Adrenal gland (tissue), 12 donors: Measurements from ENCODE around the gene SMIM12. TPM values are rescaled to one million over a fixed set of nuclear protein-coding genes. Genes with fewer than 3 reads are reported as not detected.
"Not testable (repeated sequence)": the region's sequence is repeated elsewhere in the genome, so short reads cannot be mapped to it uniquely, and the experiment has no call there.

Source experiments
- DNase-seq, 7 donors: peaks; one replicate each; pipeline ENCODE4 v3.0.0-alpha.2; 2019 to 2020
- H3K27ac ChIP-seq, 5 donors: fragments of 200-600 bp; sonication (generic) in 4 of 5; 1 replicate in 3 of 5; 2 replicates in 2 of 5; pipeline versions ENCODE4 v1.5.1 to v1.8.0; 2016 to 2020; ENCODE audit warnings: mild to moderate bottlenecking in 1 of 5
- H3K27me3 ChIP-seq: fragments of 200-600 bp; 2 replicates; pipeline ENCODE4 v1.8.0; 2021
- H3K36me3 ChIP-seq, 2 donors: fragments of 200-600 bp; replicated peaks in 1 of 2; 1 replicate in 1 of 2; 2 replicates in 1 of 2; pipeline versions ENCODE4 v1.5.1 to v1.8.0; 2018 to 2022
- H3K4me1 ChIP-seq, 2 donors: fragments of 200-600 bp; replicated peaks in 1 of 2; 1 replicate in 1 of 2; 2 replicates in 1 of 2; pipeline versions ENCODE4 v1.5.1 to v1.8.0; 2018 to 2021
- H3K4me3 ChIP-seq, 4 donors: fragments of 200-600 bp; sonication (generic) in 3 of 4; one replicate each; pipeline ENCODE4 v1.5.1; 2016 to 2018
- H3K9me3 ChIP-seq, 3 donors: fragments of 200-600 bp; sonication (generic) in 1 of 3; replicated peaks in 1 of 3; 1 replicate in 2 of 3; 2 replicates in 1 of 3; pipeline versions ENCODE4 v1.5.1 to v1.8.0; 2016 to 2021
- CTCF ChIP-seq, 6 experiments: fragments of 450-650 bp in 4 of 6; fragments of 200-600 bp in 2 of 6; sonication (generic) in 1 of 6; IDR thresholded peaks; 1 replicate in 5 of 6; 2 replicates in 1 of 6; pipeline versions ENCODE4 v1.5.1 to v1.8.0; 2016 to 2021; ENCODE audit warnings: antibody characterized with exemption in 6 of 6, mild to moderate bottlenecking in 2 of 6, moderate library complexity in 1 of 6
- POLR2A ChIP-seq, 2 donors: fragments of 450-650 bp; IDR thresholded peaks; one replicate each; pipeline ENCODE4 v1.6.1; 2017; ENCODE audit warnings: antibody characterized with exemption in 2 of 2, mild to moderate bottlenecking in 2 of 2, moderate library complexity in 1 of 2
- WGBS, 4 donors: extraction: QIAGEN DNeasy Blood & Tissue Kit in 2 of 4; methylation state at CpG; one replicate each; pipeline versions ENCODE4 v1.1.5 to v1.1.7; 2013 to 2017; 5-methylcytosine and 5-hydroxymethylcytosine counted together
- intact Hi-C, 2 donors: fragments of 100-400 bp; cut with DNase I; formaldehyde crosslinking; loops; one replicate each; pipeline versions ENCODE4 v1.14.1 to v1.15.0; 2022 to 2023
- polyA plus RNA-seq, 3 donors: library from polyadenylated mRNA; stranded (reverse); fragments of 200-250 nt in 2 of 3; fragments of 350-450 nt in 1 of 3; fragmentation: Illumina TruSeq in 1 of 3; extraction: RNeasy Lipid Tissue Mini Kit (QIAGEN cat#74804) in 1 of 3; gene quantifications; one replicate each; pipeline ENCODE4 v1.2.3, GENCODE V29; 2013 to 2014
- total RNA-seq, 9 donors: library from RNA; depleted of rRNA in 4 of 9; stranded (reverse); fragments of >200 nt in 4 of 9; fragments of 120-200 nt in 1 of 9; fragmentation: NEBNext Ultra II Directional in 1 of 9; extraction: Animal tissue kit (Norgen Biotek cat#: 25700) in 1 of 9; gene quantifications; one replicate each; pipeline versions ENCODE4 v1.1.0 to v1.2.4, GENCODE V29; 2013 to 2023
- donor health status: healthy with polysubstance abuse.
- donor health status: Bipolar disorder and iron deficiency.
- donor health status: DM: yes; HTN: yes; CAD: no.
- donor health status: DM: no; HTN: no; CAD: no.
- donor health status: DM: no; HTN: no; CAD: no.
- donor health status: DM: yes; HTN: yes; CAD: no.

SMIM12 gene
- total and polyA plus RNA-seq, 12 donors, result 16.2 to 129 (median 50.5) TPM

DNA sequence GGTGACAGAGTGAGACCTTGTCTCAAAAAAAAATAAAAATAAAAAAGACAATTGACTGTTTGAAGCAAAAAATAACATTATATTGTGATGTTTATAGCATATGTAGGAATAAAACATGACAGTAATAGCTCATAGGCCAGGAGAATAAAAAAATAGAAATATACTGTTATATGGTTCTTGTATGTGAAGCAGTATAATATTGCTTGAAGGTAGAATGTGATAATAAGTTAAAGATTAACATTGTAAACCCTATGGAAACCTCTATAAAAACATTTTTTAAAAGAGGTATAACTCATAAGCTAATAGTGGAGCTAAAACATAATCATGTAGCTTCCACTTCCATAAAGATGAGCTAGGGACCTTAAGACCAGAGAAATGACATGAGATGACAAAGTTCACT, 43.2 kb downstream of the SMIM12 start:
- Histone ChIP-seq H3K27me3 (no peaks in the 10 kb centered on the region), H3K27ac (no peak overlapping the region), H3K36me3 (no peaks in the 10 kb centered on the region), H3K9me3 (no peaks in the 10 kb centered on the region), H3K4me3 (no peak overlapping the region), H3K4me1 (no peaks in the 10 kb centered on the region)
- TF ChIP-seq CTCF (IDR thresholded peaks at IDR 0.05), result no peak
- no peak for TF ChIP-seq POLR2A (IDR thresholded peaks at IDR 0.05)
- no peak for DNase-seq
- intact Hi-C loops, result no loop called here

DNA sequence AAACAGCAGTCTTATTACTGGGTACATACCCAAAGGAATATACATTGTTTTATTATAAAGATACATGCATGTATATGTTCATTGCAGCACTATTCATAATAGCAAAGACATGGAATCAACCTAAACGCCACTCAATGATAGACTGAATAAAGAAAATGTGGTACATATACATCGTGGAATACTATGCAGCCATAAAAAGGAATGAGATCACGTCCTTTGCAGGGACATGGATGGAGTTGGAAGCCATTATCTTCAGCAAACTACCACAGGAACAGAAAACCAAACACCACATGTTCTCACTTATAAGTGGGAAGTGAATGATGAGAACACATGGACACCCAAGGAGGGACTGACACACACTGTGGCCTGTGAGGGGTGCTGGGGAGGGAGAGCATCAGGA, 48.8 kb downstream of the SMIM12 start:
- H3K4me3 ChIP-seq, H3K4me1 ChIP-seq, intact Hi-C loops, H3K9me3 ChIP-seq, H3K27me3 ChIP-seq, DNase-seq, H3K27ac ChIP-seq, H3K36me3 ChIP-seq: not testable (repeated sequence)
- 88 to 92% (median 89%) methylated on average over 3 of the region's 3 CpGs for WGBS, 4 donors

- intact Hi-C loops, result no loop called here
Measured at GRCh38 chr1:34808051-34808810, 51.3 kb downstream of the SMIM12 start.

DNA sequence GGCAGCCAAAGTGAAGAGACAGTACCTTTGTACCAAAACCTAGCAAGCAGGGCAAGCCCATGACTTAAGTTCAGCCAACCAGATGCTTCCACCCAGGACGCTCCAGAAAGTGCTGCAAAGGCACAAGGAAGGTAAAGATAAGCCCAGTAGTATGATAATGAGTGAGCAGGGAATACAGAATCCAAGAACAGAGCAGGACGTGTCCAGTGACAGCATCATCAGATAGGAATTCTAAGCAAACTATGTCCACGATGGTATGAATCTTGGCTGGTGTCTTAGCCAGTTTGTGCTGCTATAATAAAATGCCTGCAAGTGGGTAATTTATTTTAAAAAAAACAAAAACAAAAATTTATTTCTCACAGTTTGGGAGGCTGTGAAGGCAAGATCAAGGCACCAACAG, 53.2 kb downstream of the SMIM12 start:
- Histone ChIP-seq H3K27me3 (no peaks in the 10 kb centered on the region), H3K4me1 (no peaks in the 10 kb centered on the region), H3K36me3 (no peaks in the 10 kb centered on the region), H3K9me3 (no peaks in the 10 kb centered on the region), H3K4me3 (no peak overlapping the region), H3K27ac (no peak overlapping the region)
- intact Hi-C loops, result no loop called here
- WGBS, 4 donors, result 55 to 87% (median 82%) methylated on average over 3 of the region's 3 CpGs
- no peak for DNase-seq
- TF ChIP-seq POLR2A (IDR thresholded peaks at IDR 0.05) (no peak), CTCF (IDR thresholded peaks at IDR 0.05) (no peak)

More at GRCh38 chr1:34808051-34808810, 51.3 kb downstream of the SMIM12 start:
- Histone ChIP-seq H3K36me3 (no peaks in the 10 kb centered on the region), H3K27ac (no peak overlapping the region), H3K4me1 (no peaks in the 10 kb centered on the region), H3K27me3 (no peaks in the 10 kb centered on the region), H3K9me3 (no peaks in the 10 kb centered on the region), H3K4me3 (no peak overlapping the region)
- WGBS, 4 donors, result 73 to 91% (median 89%) methylated on average over 4 to 9 of the region's 9 CpGs
- DNase-seq, result no peak
- TF ChIP-seq POLR2A (IDR thresholded peaks at IDR 0.05) (no peak), CTCF (IDR thresholded peaks at IDR 0.05) (no peak)

DNA sequence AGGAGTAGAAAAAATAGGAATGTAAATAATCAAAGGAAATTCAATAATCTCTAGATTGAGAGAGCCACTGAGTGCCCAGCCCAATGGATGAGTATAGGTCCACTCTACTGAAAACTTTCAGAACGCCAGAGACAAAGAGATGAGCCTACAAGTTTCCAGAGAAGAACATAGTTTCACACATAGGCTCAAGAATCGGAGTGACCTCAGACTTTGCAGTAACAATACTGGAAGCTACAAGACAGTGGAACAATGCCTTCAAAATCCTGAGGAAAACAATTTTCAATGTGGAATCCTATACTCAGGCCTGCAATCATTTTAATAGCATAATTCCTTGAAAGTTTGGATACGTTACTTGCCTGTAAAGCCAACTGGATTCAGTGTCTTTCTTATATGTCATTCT, 55.8 kb downstream of the SMIM12 start:
- TF ChIP-seq POLR2A (IDR thresholded peaks at IDR 0.05) (no peak), CTCF (IDR thresholded peaks at IDR 0.05) (no peak)
- Histone ChIP-seq H3K36me3 (no peaks in the 10 kb centered on the region), H3K4me3 (no peak overlapping the region), H3K9me3 (no peaks in the 10 kb centered on the region), H3K27ac (no peak overlapping the region), H3K27me3 (no peaks in the 10 kb centered on the region), H3K4me1 (peaks cover 12 to 19% of the 10 kb centered on the region in 2 donors)
- no peak for DNase-seq
- WGBS, 4 donors, result 92 to 99% (median 95%) methylated on average over 3 of the region's 3 CpGs
- intact Hi-C loops, result no loop called here
